ENCODE data around the gene INCA1. TPM values are rescaled to one million over a fixed set of nuclear protein-coding genes. Genes with fewer than 3 reads are reported as not detected.

INCA1 gene
- total and polyA plus RNA-seq, 2 of the 8 experiments (the other 6 are each of a cell fraction or from before 2014, with no cell fraction given) = 0.89 to 1.4 TPM

- Histone ChIP-seq H3K4me1 (replicated peaks in 1 of 4; ENCODE audit: control insufficient read depth in 3 of 4, insufficient read depth in 4 of 4, low read length in 3 of 4) (peaks cover 0 to 4% (median 3%) of the 10 kb centered on the region in 4 experiments; a peak in 3 of 7 replicates), H2BK12ac (ENCODE audit: low read depth, low read length) (no peak overlapping the region), H3K27ac (ENCODE audit: low read depth, low read length) (no peak overlapping the region), H3K79me1 (ENCODE audit: low read depth, low read length) (no peaks in the 10 kb centered on the region), H4K20me1 (replicated peaks in 1 of 2; ENCODE audit: control insufficient read depth in 1 of 2, insufficient read depth in 2 of 2, low read length in 2 of 2) (peaks cover 0 to 2% of the 10 kb centered on the region in 2 experiments), H3K79me2 (ENCODE audit: control insufficient read depth in 1 of 2, insufficient read depth in 2 of 2, low read length in 2 of 2) (no peaks in the 10 kb centered on the region), H2AK5ac (ENCODE audit: low read depth, low read length) (no peak overlapping the region), H3K23me2 (ENCODE audit: low read depth, low read length) (peaks cover 2% of the 10 kb centered on the region; the same call in 1 of the 2 replicates), H3K18ac (ENCODE audit: extremely low read depth, low read length) (0 out of 2 replicates have a peak overlapping the region, but pooled peaks have one; percentile 36), H2BK20ac (ENCODE audit: low read length) (no peak overlapping the region), H3K36me3 (ENCODE audit: control insufficient read depth in 2 of 4, insufficient read depth in 4 of 4, low read length in 3 of 4) (no peaks in the 10 kb centered on the region; a peak in 1 of 8 replicates), H3K23ac (ENCODE audit: insufficient read length) (no peak overlapping the region), H2BK120ac (replicated peaks; ENCODE audit: low read depth, low read length) (no peak overlapping the region), H4K8ac (ENCODE audit: extremely low read depth, insufficient read depth, low read length) (no peak overlapping the region), H3K4ac (replicated peaks; ENCODE audit: insufficient read length, low read depth, low read length) (no peak overlapping the region), H2BK15ac (ENCODE audit: low read length) (0 out of 2 replicates have a peak overlapping the region, but pooled peaks have one; percentile 37), H3K4me3 (ENCODE audit: extremely low read depth in 1 of 4, insufficient read depth in 2 of 4, low read depth in 3 of 4, low read length in 4 of 4) (no peak overlapping the region), H4K5ac (ENCODE audit: insufficient read length, low read depth, low read length) (no peak overlapping the region), H2AFZ (ENCODE audit: low read length) (no peak overlapping the region), H3K9me3 (ENCODE audit: insufficient read depth in 2 of 2, low read depth in 1 of 2, low read length in 1 of 2) (no peaks in the 10 kb centered on the region), H4K91ac (replicated peaks; ENCODE audit: insufficient read length, low read length) (no peak overlapping the region), H3K4me2 (ENCODE audit: insufficient read depth in 1 of 2, low read depth in 2 of 2, low read length in 2 of 2) (no peak overlapping the region; a peak in 1 of 4 replicates), H3K14ac (ENCODE audit: insufficient read length) (no peak overlapping the region), H3K27me3 (replicated peaks in 1 of 4; ENCODE audit: control insufficient read depth in 3 of 4, extremely low read depth in 1 of 4, insufficient read depth in 3 of 4, low read length in 3 of 4) (peaks cover 0 to 20% (median 18%) of the 10 kb centered on the region in 4 experiments; a peak in 6 of 7 replicates), H3K56ac (replicated peaks; ENCODE audit: insufficient read length, low read depth, low read length) (no peak overlapping the region), H3K9ac (replicated peaks in 1 of 4; ENCODE audit: extremely low read depth in 1 of 4, low read depth in 3 of 4, low read length in 3 of 4) (no peak overlapping the region; a peak in 1 of 7 replicates), H2BK5ac (ENCODE audit: low read depth, low read length) (0 out of 2 replicates have a peak overlapping the region, but pooled peaks have one; percentile 56)
- FAIRE-seq (peak; percentile 92), DNase-seq (ENCODE audit: low read depth in 1 of 2, low spot score in 2 of 2) (peak in 1 of 2 experiments; percentile 73)
- ChIA-PET CTCF (ENCODE audit: partially characterized antibody) (interaction anchor here (0.6 to 4.7 kb wide), 27 partner anchors 9 to 670 kb away, joined by 3 to 43 read pairs (median 5); partner anchors contain the start of genes C17orf107, CAMTA2, INCA1 and KIF1C), POLR2A (ENCODE audit: partially characterized antibody) (interaction anchor here (0.6 to 6.1 kb wide), 11 partner anchors 8 to 98 kb away, joined by 3 to 62 read pairs (median 6); partner anchors contain the start of genes INCA1, KIF1C, PFN1 and RNF167)
- WGBS, 2 experiments (ENCODE audit: extremely low coverage in 1 of 2, insufficient coverage in 1 of 2, insufficient read length in 1 of 2, insufficient replicate concordance in 2 of 2, low coverage in 1 of 2, low lambda C conversion rate in 2 of 2, missing lambda C conversion rate in 1 of 2) = 63% methylated on average over 5 of the region's 6 CpGs; no CpG with 5 or more reads in 1 of the 2 experiments
- TF ChIP-seq KDM4A (IDR thresholded peaks at IDR 0.05; ENCODE audit: low read depth, low read length, severe bottlenecking) = no peak
- peak in 2 of 3 experiments; percentile 63 to 80; a peak in 3 of 4 replicates for TF ChIP-seq CTCF (IDR thresholded peaks at IDR 0.05; ENCODE audit: control extremely low read depth in 1 of 3, insufficient read depth in 1 of 3, low read depth in 1 of 3, low read length in 3 of 3)
- TF ChIP-seq SRF (IDR thresholded peaks at IDR 0.05; ENCODE audit: low read depth, low read length) = 0 out of 2 replicates have a peak, but pooled peaks have one; percentile 9
- TF ChIP-seq SP1 (IDR thresholded peaks at IDR 0.05; ENCODE audit: low read depth, low read length) = no peak
- peak; percentile 61 to 69 for TF ChIP-seq RAD21 (IDR thresholded peaks at IDR 0.05 in 1 of 2, conservative IDR thresholded peaks at IDR 0.05 in 1 of 2; ENCODE audit: low read depth in 2 of 2, low read length in 2 of 2)
- TF ChIP-seq EP300 (IDR thresholded peaks at IDR 0.05; ENCODE audit: borderline replicate concordance in 1 of 2, low read depth in 2 of 2, low read length in 2 of 2) = no peak
- TF ChIP-seq RNF2 (IDR thresholded peaks at IDR 0.05; ENCODE audit: borderline replicate concordance, low read depth, low read length, missing control alignments, poor library complexity, severe bottlenecking) = no peak
- no peak for TF ChIP-seq TAF1 (IDR thresholded peaks at IDR 0.05; ENCODE audit: low read depth, low read length)
These were observed 16.6 kb downstream of the INCA1 start for GRCh38 chr17:4980644-4981216.

Data from H1 (cell line).